GM12891 (cell line): ENCODE measurements around the gene KLRC2.

ENCODE experiments used
- POLR2AphosphoS5 ChIP-seq: IDR thresholded peaks from 2 replicates; pipeline ENCODE4 v1.6.1; 2011; ENCODE audit warnings: low read depth, low read length, control low read depth
- SPI1 ChIP-seq: IDR thresholded peaks from 2 replicates; pipeline ENCODE4 v1.6.1; 2011; ENCODE audit warnings: low read depth, low read length, control low read depth

GRCh38 chr12:10408842-10409241 lies 27.0 kb downstream of the KLRC2 start:
- TF ChIP-seq POLR2AphosphoS5: no peak
- no peak for TF ChIP-seq SPI1
